ENCODE data around the gene GJA1.
"Not testable (repeated sequence)": the region's sequence is repeated elsewhere in the genome, so short reads cannot be mapped to it uniquely, and the experiment has no call there.

Gene GJA1

DNA sequence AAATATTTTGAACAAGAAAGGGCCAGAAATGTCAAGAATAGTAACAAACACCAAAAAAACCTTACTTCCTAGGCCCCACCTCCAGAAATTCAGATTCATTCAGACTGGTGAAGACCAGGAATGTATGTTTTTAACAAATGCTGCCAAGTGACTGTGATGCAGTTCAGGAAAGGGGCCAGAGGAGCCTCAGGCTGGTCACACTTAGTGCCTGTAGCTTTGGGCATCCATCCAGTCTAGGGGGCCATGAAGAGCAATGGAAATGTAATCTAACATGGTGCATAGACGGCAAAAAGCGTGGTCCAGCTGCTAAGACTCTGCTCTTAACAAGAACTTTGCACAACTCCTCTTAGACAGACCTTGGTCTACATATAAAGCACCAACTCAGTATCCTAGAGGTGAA, 7.1 kb downstream of the GJA1 start:
- no peak for DNase-seq (ENCODE audit: low read depth)

GRCh38 chr6:121443971-121444541, 8.6 kb downstream of the GJA1 start:
- TF ChIP-seq, protein P1, sequence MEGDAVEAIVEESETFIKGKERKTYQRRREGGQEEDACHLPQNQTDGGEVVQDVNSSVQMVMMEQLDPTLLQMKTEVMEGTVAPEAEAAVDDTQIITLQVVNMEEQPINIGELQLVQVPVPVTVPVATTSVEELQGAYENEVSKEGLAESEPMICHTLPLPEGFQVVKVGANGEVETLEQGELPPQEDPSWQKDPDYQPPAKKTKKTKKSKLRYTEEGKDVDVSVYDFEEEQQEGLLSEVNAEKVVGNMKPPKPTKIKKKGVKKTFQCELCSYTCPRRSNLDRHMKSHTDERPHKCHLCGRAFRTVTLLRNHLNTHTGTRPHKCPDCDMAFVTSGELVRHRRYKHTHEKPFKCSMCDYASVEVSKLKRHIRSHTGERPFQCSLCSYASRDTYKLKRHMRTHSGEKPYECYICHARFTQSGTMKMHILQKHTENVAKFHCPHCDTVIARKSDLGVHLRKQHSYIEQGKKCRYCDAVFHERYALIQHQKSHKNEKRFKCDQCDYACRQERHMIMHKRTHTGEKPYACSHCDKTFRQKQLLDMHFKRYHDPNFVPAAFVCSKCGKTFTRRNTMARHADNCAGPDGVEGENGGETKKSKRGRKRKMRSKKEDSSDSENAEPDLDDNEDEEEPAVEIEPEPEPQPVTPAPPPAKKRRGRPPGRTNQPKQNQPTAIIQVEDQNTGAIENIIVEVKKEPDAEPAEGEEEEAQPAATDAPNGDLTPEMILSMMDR (IDR thresholded peaks at IDR 0.05; ENCODE audit: control insufficient read depth, insufficient read depth, low read depth, low read length, missing control alignments), result no peak
- no peak overlapping the region for H3K4me3 ChIP-seq (ENCODE audit: control insufficient read depth, low read depth, low read length)
- no peak for DNase-seq (ENCODE audit: low read depth)

More for the DNA sequence above, 7.1 kb downstream of the GJA1 start:
- no peak overlapping the region for H3K4me3 ChIP-seq (ENCODE audit: control insufficient read depth, low read depth, low read length)
- TF ChIP-seq, protein P1 (IDR thresholded peaks at IDR 0.05; ENCODE audit: control insufficient read depth, insufficient read depth, low read depth, low read length, missing control alignments), result no peak

GRCh38 chr6:121446705-121447104, 11.3 kb downstream of the GJA1 start:
- not testable (repeated sequence) for H3K4me3 ChIP-seq (ENCODE audit: control insufficient read depth, low read depth, low read length); DNase-seq (ENCODE audit: low read depth)

GRCh38 chr6:121447746-121448145, 12.3 kb downstream of the GJA1 start:
- not testable (repeated sequence) for DNase-seq (ENCODE audit: low read depth); H3K4me3 ChIP-seq (ENCODE audit: control insufficient read depth, low read depth, low read length)

- not testable (repeated sequence) for H3K4me3 ChIP-seq (ENCODE audit: control insufficient read depth, low read depth, low read length); DNase-seq (ENCODE audit: low read depth)
Observed at GRCh38 chr6:121448528-121448927, 13.1 kb downstream of the GJA1 start.

GRCh38 chr6:121449331-121449730, 13.9 kb downstream of the GJA1 start:
- TF ChIP-seq, protein P1 (IDR thresholded peaks at IDR 0.05; ENCODE audit: control insufficient read depth, insufficient read depth, low read depth, low read length, missing control alignments), result no peak
- no peak overlapping the region for H3K4me3 ChIP-seq (ENCODE audit: control insufficient read depth, low read depth, low read length)
- no peak for DNase-seq (ENCODE audit: low read depth)

DNA sequence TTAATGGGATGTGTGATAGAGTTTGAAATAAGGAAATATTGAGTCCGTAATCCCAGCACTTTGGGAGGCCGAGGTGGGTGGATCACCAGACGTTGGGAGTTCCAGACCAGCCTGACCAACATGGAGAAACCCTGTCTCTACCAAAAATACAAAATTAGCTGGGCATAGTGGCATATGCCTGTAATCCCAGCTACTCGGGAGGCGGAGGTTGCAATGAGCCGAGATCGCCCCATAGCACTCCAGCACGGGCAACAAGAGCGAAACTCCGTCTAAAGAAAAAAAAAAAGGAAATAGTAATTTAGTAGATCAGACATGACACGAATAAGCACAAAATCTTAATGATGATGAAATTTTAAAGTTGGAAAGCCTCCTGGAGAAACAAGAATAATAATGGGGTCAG, 14.8 kb downstream of the GJA1 start:
- TF ChIP-seq, protein P1 (IDR thresholded peaks at IDR 0.05; ENCODE audit: control insufficient read depth, insufficient read depth, low read depth, low read length, missing control alignments), result no peak
- no peak for DNase-seq (ENCODE audit: low read depth)
- H3K4me3 ChIP-seq (ENCODE audit: control insufficient read depth, low read depth, low read length), result no peak overlapping the region

GRCh38 chr6:121451250-121451649, 15.8 kb downstream of the GJA1 start:
- TF ChIP-seq, protein P1 (IDR thresholded peaks at IDR 0.05; ENCODE audit: control insufficient read depth, insufficient read depth, low read depth, low read length, missing control alignments), result no peak
- no peak overlapping the region for H3K4me3 ChIP-seq (ENCODE audit: control insufficient read depth, low read depth, low read length)
- DNase-seq (ENCODE audit: low read depth), result no peak

All from AG09309 (cell line).